Astrocyte of the cerebellum (primary cell): ENCODE measurements around the gene HIP1R.
A peak's percentile ranks its signal among the peaks of the same experiment; 100 is the strongest.

Source experiments
- DNase-seq: peaks from one replicate; pipeline ENCODE4 v3.0.0-alpha.2; 2011; ENCODE audit warnings: low read depth
- H3K4me3 ChIP-seq: 2 replicates; pipeline ENCODE4 v1.5.1; 2011; ENCODE audit warnings: mild to moderate bottlenecking, low read depth, low read length, moderate library complexity
- CTCF ChIP-seq: IDR thresholded peaks from 2 replicates; pipeline ENCODE4 v1.5.1; 2012; ENCODE audit warnings: low read length, low read depth, moderate library complexity, mild to moderate bottlenecking; ENCODE audit errors: missing control alignments
- in situ Hi-C: cut with HindIII; loops from 2 replicates; pipeline ENCODE4 v1.10.0; 2017; ENCODE audit warnings: low sequenced_read_pairs

The HIP1R gene

GRCh38 chr12:122819209-122819785, 16.0 kb upstream of the HIP1R start:
- TF ChIP-seq CTCF: no peak
- in situ Hi-C loops: no loop called here
- no peak for DNase-seq
- H3K4me3 ChIP-seq: no peak overlapping the region

- no peak for DNase-seq
- H3K4me3 ChIP-seq: no peak overlapping the region
- in situ Hi-C loops: no loop called here
- TF ChIP-seq CTCF: no peak
These were observed 15.1 kb upstream of the HIP1R start for GRCh38 chr12:122820138-122820537.

GRCh38 chr12:122820838-122821271, 14.4 kb upstream of the HIP1R start:
- H3K4me3 ChIP-seq: no peak overlapping the region
- no peak for DNase-seq
- no peak for TF ChIP-seq CTCF
- in situ Hi-C loops: no loop called here

- in situ Hi-C loops: no loop called here
- no peak overlapping the region for H3K4me3 ChIP-seq
- no peak for DNase-seq
- TF ChIP-seq CTCF: no peak
These were observed 11.8 kb upstream of the HIP1R start for GRCh38 chr12:122823429-122823828.

- H3K4me3 ChIP-seq: peak overlapping the region; percentile 36
- no peak for DNase-seq
- TF ChIP-seq CTCF: no peak
- in situ Hi-C loops: no loop called here
These were observed 9.2 kb upstream of the HIP1R start for GRCh38 chr12:122825773-122826724.

- no peak for TF ChIP-seq CTCF
- DNase-seq: no peak
- in situ Hi-C loops: no loop called here
- no peak overlapping the region for H3K4me3 ChIP-seq
These were observed 8.0 kb upstream of the HIP1R start for GRCh38 chr12:122827258-122827657.
